Colon (tissue), 2 donors: ENCODE data around the gene ETFA.

Source experiments
- FAIRE-seq: peaks from 2 replicates; lab custom pipeline; 2012; peaks lifted over from hg19 to GRCh38; lab: Jason Lieb, UNC
- donor health status: control.
- donor health status: control.

ETFA gene

DNA sequence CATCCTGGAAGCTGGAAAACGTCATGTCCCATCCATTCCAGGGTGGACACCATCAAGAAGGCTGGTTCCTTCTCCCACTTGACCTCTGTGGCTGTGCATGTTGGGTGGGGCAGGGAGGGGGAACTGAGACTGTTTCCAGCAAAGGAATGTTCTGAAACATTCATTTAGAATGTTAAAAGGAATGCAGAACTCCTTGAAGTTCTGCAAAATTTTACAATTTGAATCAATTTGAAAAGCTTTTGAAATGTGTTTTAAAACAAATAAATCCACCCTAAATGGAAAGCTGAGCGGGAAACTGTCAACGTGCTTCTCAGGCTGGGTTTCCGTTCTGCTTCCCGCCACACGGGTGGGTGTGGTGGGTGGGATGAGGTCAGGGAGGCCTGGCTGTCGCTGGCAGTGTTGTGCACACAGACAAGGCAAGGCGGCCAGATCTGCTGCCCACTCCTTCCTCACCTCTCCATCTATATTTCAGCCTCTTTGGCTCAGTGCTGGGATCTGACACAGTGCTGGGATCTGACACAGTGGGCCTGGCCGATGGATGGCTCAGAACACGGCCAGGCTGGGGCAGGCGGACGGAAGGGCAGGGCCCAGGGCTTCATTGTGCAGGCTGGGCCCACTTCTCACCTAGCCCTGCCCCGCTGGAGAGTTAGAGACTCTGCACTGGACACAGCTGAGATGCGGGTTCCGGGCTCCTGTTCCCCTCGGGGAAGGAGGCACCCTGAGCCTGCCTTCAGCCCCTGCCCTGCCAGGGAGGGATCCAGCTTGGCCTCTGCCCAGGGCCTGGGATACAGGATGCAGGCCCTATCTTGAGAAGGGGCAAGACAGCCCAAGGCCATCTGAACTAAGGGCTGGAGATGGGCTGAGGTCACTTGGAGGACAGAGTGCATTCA, 141.1 kb downstream of the ETFA start:
- FAIRE-seq: no peak

DNA sequence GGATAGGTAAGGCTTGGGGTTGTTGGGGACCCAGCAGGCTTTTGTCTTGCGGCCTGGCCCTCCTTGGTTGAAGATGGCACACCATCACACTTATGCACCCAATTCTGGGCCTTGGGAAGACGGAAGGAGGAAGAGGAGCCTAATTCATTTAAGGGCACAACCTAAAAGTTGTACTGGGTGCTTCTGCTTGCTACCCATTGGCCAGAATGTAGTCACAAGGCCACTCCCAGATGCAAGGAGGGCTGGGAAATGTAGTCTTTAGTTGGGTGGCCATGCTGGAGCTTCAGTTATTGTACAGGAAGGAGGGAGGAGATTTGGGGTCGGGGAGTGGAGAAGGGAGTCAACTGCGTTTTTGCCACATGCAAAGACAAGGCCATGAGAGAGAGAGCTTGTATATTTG, 142.3 kb downstream of the ETFA start:
- FAIRE-seq: no peak

DNA sequence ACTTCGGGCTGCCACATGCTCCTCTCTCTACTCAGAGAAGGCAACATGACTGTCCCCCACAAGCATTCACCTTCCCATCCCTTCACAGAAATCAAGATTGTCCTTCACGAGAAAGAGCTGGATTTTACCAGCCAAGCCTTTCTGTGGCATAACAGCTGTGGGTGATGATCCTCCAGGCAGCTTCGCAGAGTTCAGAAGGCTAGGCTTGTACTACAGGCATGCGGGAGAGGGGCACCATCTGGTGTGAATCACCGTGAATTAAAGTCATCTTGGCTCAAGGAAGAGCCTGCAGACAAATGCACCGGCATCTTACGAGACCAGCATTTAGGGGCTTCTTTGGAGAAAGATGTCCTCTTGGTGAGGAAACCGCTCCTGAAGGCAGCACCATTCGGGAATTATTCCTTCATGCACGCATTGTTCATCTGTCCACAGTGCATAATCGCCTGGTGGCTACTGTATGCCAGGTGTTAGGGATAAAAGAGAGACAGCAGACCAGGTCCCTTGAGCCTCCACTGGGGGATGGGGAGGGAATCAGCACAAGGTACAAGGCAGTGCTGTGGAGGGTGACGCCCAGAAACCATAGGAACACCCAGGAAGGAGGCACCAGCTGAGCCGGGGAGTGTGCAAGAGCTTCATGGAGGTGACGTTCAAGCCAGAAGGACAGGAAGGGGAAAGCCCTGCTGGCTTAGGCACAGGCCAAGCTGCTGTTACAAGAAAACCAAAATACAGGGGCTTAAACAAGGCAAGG, 142.9 kb downstream of the ETFA start:
- no peak for FAIRE-seq

DNA sequence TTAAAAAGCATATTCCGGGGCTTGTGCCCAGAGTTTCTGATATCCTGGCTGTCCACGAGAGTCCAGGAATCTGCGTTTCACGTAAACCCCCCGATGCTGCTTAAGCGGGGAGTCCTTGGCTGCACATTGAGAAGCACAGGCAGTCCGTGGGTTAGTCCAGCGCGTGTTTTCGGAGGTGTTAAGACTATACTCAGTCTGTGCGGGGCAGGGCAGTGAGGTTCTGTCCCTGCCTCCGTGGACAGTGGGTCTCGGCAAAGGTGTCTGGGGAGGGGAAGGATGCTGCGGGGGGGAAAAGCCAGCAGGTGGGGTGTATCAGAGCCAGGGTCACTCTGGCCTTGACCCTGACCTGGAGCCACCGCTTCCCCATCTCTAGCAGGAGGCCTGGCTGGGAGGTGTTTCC, 145.3 kb downstream of the ETFA start:
- FAIRE-seq: no peak
